WTC11 (cell line): ENCODE measurements around the gene SLC49A3. TPM values are rescaled to one million over a fixed set of nuclear protein-coding genes. Genes with fewer than 3 reads are reported as not detected.

Experiments
- ATAC-seq: fragments of 200-7000 bp; cut with Tn5 transposase; 2 replicates; pipeline ENCODE4 v1.10.0; 2021; ENCODE audit warnings: mild to moderate bottlenecking, moderate library complexity
- CTCF ChIA-PET: fragments of 300-600 bp; sonication (Branson Sonifier 250); formaldehyde crosslinking; loops from one replicate; lab custom pipeline; 2021; ENCODE audit warnings: antibody characterized with exemption; lab: Charles Lee
- POLR2A ChIA-PET: fragments of 350-600 bp; sonication (Branson Sonifier 250); formaldehyde crosslinking; loops from one replicate; lab custom pipeline; 2021; ENCODE audit warnings: antibody characterized with exemption; lab: Charles Lee
- DNase-seq: peaks from one replicate; pipeline ENCODE4 v3.0.0; 2021; ENCODE audit warnings: low spot score
- H3K27ac Mint-ChIP-seq: 2 replicates; pipeline ENCODE4 v1.8.0; 2021; ENCODE audit warnings: mixed read lengths
- H3K27me3 Mint-ChIP-seq: 2 replicates; pipeline ENCODE4 v1.8.0; 2021; ENCODE audit warnings: low read depth, mild to moderate bottlenecking, moderate library complexity, mixed read lengths
- H3K36me3 Mint-ChIP-seq: 2 replicates; pipeline ENCODE4 v1.8.0; 2021; ENCODE audit warnings: mixed read lengths
- H3K4me1 Mint-ChIP-seq: 2 replicates; pipeline ENCODE4 v1.8.0; 2022; ENCODE audit warnings: mixed read lengths
- H3K4me3 Mint-ChIP-seq: 2 replicates; pipeline ENCODE4 v1.8.0; 2021; ENCODE audit warnings: mild to moderate bottlenecking, moderate library complexity, mixed read lengths
- H3K9me3 Mint-ChIP-seq: 2 replicates; pipeline ENCODE4 v1.8.0; 2021; ENCODE audit warnings: mixed read lengths
- ARID4B ChIP-seq: sonication (generic); formaldehyde crosslinking; IDR thresholded peaks from 2 replicates; pipeline ENCODE4 v1.8.0; 2023; ENCODE audit warnings: missing genetic modification reagents, mild to moderate bottlenecking, borderline replicate concordance
- FOXJ3 ChIP-seq: sonication (generic); formaldehyde crosslinking; IDR thresholded peaks from 2 replicates; pipeline ENCODE4 v1.9.0; 2021; ENCODE audit warnings: missing genetic modification reagents, mild to moderate bottlenecking, borderline replicate concordance
- FOXP1 ChIP-seq: sonication (generic); formaldehyde crosslinking; IDR thresholded peaks from 2 replicates; pipeline ENCODE4 v1.8.0; 2022; ENCODE audit warnings: missing genetic modification reagents, mild to moderate bottlenecking, moderate library complexity, borderline replicate concordance
- GTF2I ChIP-seq: fragments of 250-450 bp; sonication (Bioruptor Pico); conservative IDR thresholded peaks from 2 replicates; pipeline ENCODE4 v1.4.0; 2021; ENCODE audit warnings: mild to moderate bottlenecking
- NR1H2 ChIP-seq: sonication (generic); formaldehyde crosslinking; IDR thresholded peaks from 2 replicates; pipeline ENCODE4 v1.9.0; 2021; ENCODE audit warnings: mild to moderate bottlenecking, moderate library complexity, missing genetic modification reagents
- NR3C1 ChIP-seq: sonication (generic); formaldehyde crosslinking; conservative IDR thresholded peaks from 2 replicates; pipeline ENCODE4 v1.8.1; 2023; ENCODE audit warnings: low read depth, mild to moderate bottlenecking, missing genetic modification reagents
- PREB ChIP-seq: sonication (generic); formaldehyde crosslinking; IDR thresholded peaks from 2 replicates; pipeline ENCODE4 v1.8.1; 2022; ENCODE audit warnings: mild to moderate bottlenecking, missing genetic modification reagents, moderate library complexity, borderline replicate concordance
- RELA ChIP-seq: sonication (generic); formaldehyde crosslinking; IDR thresholded peaks from 2 replicates; pipeline ENCODE4 v1.8.1; 2022; ENCODE audit warnings: missing genetic modification reagents, mild to moderate bottlenecking, borderline replicate concordance
- SMAD4 ChIP-seq: sonication (generic); formaldehyde crosslinking; IDR thresholded peaks from 2 replicates; pipeline ENCODE4 v1.8.0; 2022; ENCODE audit warnings: mild to moderate bottlenecking, missing genetic modification reagents
- STAT6 ChIP-seq: sonication (generic); formaldehyde crosslinking; conservative IDR thresholded peaks from 2 replicates; pipeline ENCODE4 v1.8.1; 2023; ENCODE audit warnings: mild to moderate bottlenecking, low read depth, missing genetic modification reagents, moderate library complexity
- TCF7 ChIP-seq: sonication (generic); formaldehyde crosslinking; IDR thresholded peaks from 2 replicates; pipeline ENCODE4 v1.8.0; 2022; ENCODE audit warnings: mild to moderate bottlenecking, low read depth, missing genetic modification reagents, moderate library complexity
- TEAD4 ChIP-seq: sonication (generic); formaldehyde crosslinking; IDR thresholded peaks from 2 replicates; pipeline ENCODE4 v1.8.0; 2022; ENCODE audit warnings: mild to moderate bottlenecking, missing genetic modification reagents
- TP53 ChIP-seq: sonication (generic); formaldehyde crosslinking; IDR thresholded peaks from 2 replicates; pipeline ENCODE4 v1.8.1; 2023; ENCODE audit warnings: mild to moderate bottlenecking, missing genetic modification reagents
- ZMAT4 ChIP-seq: fragments of 250-450 bp; sonication (Bioruptor Pico); IDR thresholded peaks from 2 replicates; pipeline ENCODE4 v1.9.0; 2021; ENCODE audit warnings: mild to moderate bottlenecking
- ZNF138 ChIP-seq: sonication (generic); formaldehyde crosslinking; conservative IDR thresholded peaks from 2 replicates; pipeline ENCODE4 v1.8.1; 2022; ENCODE audit warnings: mild to moderate bottlenecking, moderate library complexity, missing genetic modification reagents
- ZNF219 ChIP-seq: sonication (generic); formaldehyde crosslinking; IDR thresholded peaks from 2 replicates; pipeline ENCODE4 v1.8.0; 2023; ENCODE audit warnings: missing genetic modification reagents, mild to moderate bottlenecking, borderline replicate concordance
- ZNF232 ChIP-seq: sonication (generic); formaldehyde crosslinking; IDR thresholded peaks from 2 replicates; pipeline ENCODE4 v1.8.0; 2022; ENCODE audit warnings: mild to moderate bottlenecking, missing genetic modification reagents
- ZNF317 ChIP-seq: sonication (generic); formaldehyde crosslinking; IDR thresholded peaks from 2 replicates; pipeline ENCODE4 v1.8.1; 2023; ENCODE audit warnings: low read depth, mild to moderate bottlenecking, moderate library complexity, missing genetic modification reagents, borderline replicate concordance
- ZNF416 ChIP-seq: fragments of 250-450 bp; sonication (Bioruptor Pico); IDR thresholded peaks from 2 replicates; pipeline ENCODE4 v1.9.0; 2021; ENCODE audit warnings: mild to moderate bottlenecking, inconsistent platforms
- total RNA-seq: library from RNA; stranded (reverse); gene quantifications from 3 replicates; pipeline ENCODE4 v1.2.3, GENCODE V29; 2021

SLC49A3 gene
- total RNA-seq, 1 experiment from 2014 or later: 5.8 TPM

GRCh38 chr4:708631-708933 lies 19.6 kb upstream of the SLC49A3 start (continued):
- TF ChIP-seq PREB (CRISPR knock-in tag) (no peak), ZNF232 (no peak), ZNF219 (CRISPR knock-in tag) (no peak)

GRCh38 chr4:707929-708630 lies 19.1 kb upstream of the SLC49A3 start:
- Mint-ChIP-seq H3K27ac (no peak overlapping the region), H3K27me3 (peaks cover 5% of the 10 kb centered on the region; the same call in 1 of the 2 replicates), H3K4me3 (peak overlapping the region; percentile 43), H3K36me3 (peaks cover 24% of the 10 kb centered on the region), H3K4me1 (peaks cover 10% of the 10 kb centered on the region; the same call in 1 of the 2 replicates), H3K9me3 (peaks cover 11% of the 10 kb centered on the region)
- ATAC-seq (no peak), DNase-seq (no peak)
- TF ChIP-seq SMAD4 (CRISPR knock-in tag) (no peak), ZNF138 (CRISPR knock-in tag) (no peak), NR1H2 (no peak), TEAD4 (no peak), TCF7 (no peak), FOXJ3 (no peak), NR3C1 (CRISPR knock-in tag) (no peak), ARID4B (CRISPR knock-in tag) (no peak), RELA (CRISPR knock-in tag) (no peak), TP53 (CRISPR knock-in tag) (no peak), FOXP1 (CRISPR knock-in tag) (no peak), ZMAT4 (no peak), STAT6 (CRISPR knock-in tag) (no peak), ZNF416 (CRISPR knock-in tag) (no peak), GTF2I (CRISPR knock-in tag) (no peak), ZNF317 (CRISPR knock-in tag) (no peak)
- CTCF ChIA-PET: interaction anchor here (1.1 to 2.4 kb wide), 2 partner anchors 24 to 34 kb away, joined by 5 to 7 read pairs; no protein-coding TSS in a partner anchor
- POLR2A ChIA-PET: no interaction called here
